Measurements from ENCODE around the gene POU2F2.

GRCh38 chr19:42115705-42116104 lies 16.5 kb downstream of the POU2F2 start:
- TF ChIP-seq CREB5 (CRISPR knock-in tag; IDR thresholded peaks at IDR 0.05; ENCODE audit: low read depth): no peak
- no peak for TF ChIP-seq CSDC2 (CRISPR knock-in tag; IDR thresholded peaks at IDR 0.05)
- no peak for TF ChIP-seq PATZ1 (CRISPR knock-in tag; IDR thresholded peaks at IDR 0.05; ENCODE audit: borderline replicate concordance)
- TF ChIP-seq ISL1 (CRISPR knock-in tag; IDR thresholded peaks at IDR 0.05): no peak
- no peak for TF ChIP-seq ZNF70 (CRISPR knock-in tag; IDR thresholded peaks at IDR 0.05)
- TF ChIP-seq ZNF565 (CRISPR knock-in tag; conservative IDR thresholded peaks at IDR 0.05; ENCODE audit: low read depth): no peak
- no peak for TF ChIP-seq POU6F1 (CRISPR knock-in tag; IDR thresholded peaks at IDR 0.05; ENCODE audit: borderline replicate concordance, low read depth)
- no peak for TF ChIP-seq PPARA (CRISPR knock-in tag; IDR thresholded peaks at IDR 0.05; ENCODE audit: borderline replicate concordance)
- no peak for TF ChIP-seq ZFP30 (CRISPR knock-in tag; IDR thresholded peaks at IDR 0.05)
